ENCODE results near the gene STARD5.
"Not testable (repeated sequence)": the region's sequence is repeated elsewhere in the genome, so short reads cannot be mapped to it uniquely, and the experiment has no call there.

- TF ChIP-seq CTCF, EZH2, EZH2phosphoT487 (IDR thresholded peaks at IDR 0.05): not testable (repeated sequence)
These were observed 24.8 kb upstream of the STARD5 start for GRCh38 chr15:81348691-81349090.
